ENCODE measurements around the gene OR1Q1. TPM values are rescaled to one million over a fixed set of nuclear protein-coding genes. Genes with fewer than 3 reads are reported as not detected.

Gene OR1Q1
- not detected in 2 replicates for total RNA-seq

GRCh38 chr9:122614362-122614761, at the start of gene OR1Q1:
OR1Q1 (plus strand) TSS chr9:122614738; CDS start chr9:122614738, 0 bp downstream.

DNA sequence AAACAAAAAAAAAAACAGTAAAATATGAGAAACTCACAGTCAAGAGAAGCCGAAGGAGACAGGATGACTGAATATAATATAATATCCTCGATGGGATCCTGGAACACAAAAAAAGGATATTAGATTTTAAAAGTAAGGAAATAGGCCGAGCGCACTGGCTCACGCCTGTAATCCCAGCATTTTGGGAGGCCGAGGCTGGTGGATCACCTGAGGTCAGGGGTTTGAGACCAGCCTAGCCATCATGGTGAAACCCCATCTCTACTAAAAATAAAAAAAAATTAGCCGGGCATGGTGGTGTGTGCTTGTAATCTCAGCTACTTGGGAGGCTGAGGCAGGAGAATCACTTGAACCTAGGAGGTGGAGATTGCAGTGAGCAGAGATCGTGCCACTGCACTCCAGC, 31.3 kb upstream of the OR1Q1 start, which contains the start of gene OR1L8:
OR1L8 (minus strand) TSS at position 101 of the 400 bp plus-strand sequence. CDS start 14,907 bp downstream, outside the sequence.

DNA sequence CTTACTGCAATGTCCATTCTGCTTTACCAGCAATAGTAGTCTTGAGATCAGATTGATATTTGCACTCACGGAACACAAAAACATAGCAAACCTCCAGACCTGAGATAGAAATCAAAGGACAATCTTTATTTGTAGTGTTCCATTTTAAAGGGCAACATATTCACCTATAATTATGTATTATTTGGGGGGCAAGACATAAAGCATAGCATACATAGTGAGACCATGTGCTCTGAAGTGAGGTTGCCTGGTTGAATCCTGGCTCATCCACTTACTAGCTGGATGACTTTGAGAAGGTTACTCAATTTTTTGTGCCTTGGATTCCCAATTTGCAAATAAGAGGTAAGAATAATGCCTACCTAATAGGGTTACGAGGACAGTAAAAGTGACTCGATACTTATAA, 43.0 kb downstream of the OR1Q1 start, which contains the start of gene OR1B1:
OR1B1 (minus strand) TSS at position 101 of the 400 bp plus-strand sequence.

GRCh38 chr9:122661416-122661815, 46.9 kb downstream of the OR1Q1 start, which contains the start of gene OR1L1:
OR1L1 (plus strand) TSS chr9:122661716; CDS start chr9:122661716, 0 bp downstream.

Other genes with a start within 250 kb of the OR1Q1 start
- 2.8 and 7.4 TPM in 2 replicates for gene PTGS1, start 243.7 kb upstream of the OR1Q1 start, total RNA-seq
- gene OR1J1, start 136.8 kb upstream of the OR1Q1 start, total RNA-seq, result not detected in 2 replicates
- gene OR1J2, start 103.9 kb upstream of the OR1Q1 start, total RNA-seq, result 0.26 and 0.32 TPM in 2 replicates
- 0.11 and 0.13 TPM in 2 replicates for gene OR1J4, start 95.6 kb upstream of the OR1Q1 start, total RNA-seq
- not detected in 2 replicates for gene OR1N1, start 87.4 kb upstream of the OR1Q1 start, total RNA-seq
- gene OR1N2, start 61.6 kb upstream of the OR1Q1 start, total RNA-seq, result 0.26 TPM in 1 of 2 replicates, not detected in the other
- 0.11 and 0.13 TPM in 2 replicates for gene OR1L8, start 31.4 kb upstream of the OR1Q1 start, total RNA-seq
- 0.11 and 0.13 TPM in 2 replicates for gene OR1B1, start 42.9 kb downstream of the OR1Q1 start, total RNA-seq
- not detected in 2 replicates for gene OR1L1, start 47.0 kb downstream of the OR1Q1 start, total RNA-seq
- gene OR1L3, start 60.4 kb downstream of the OR1Q1 start, total RNA-seq, result not detected in 2 replicates
- gene OR1L4, start 109.3 kb downstream of the OR1Q1 start, total RNA-seq, result not detected in 2 replicates
- gene OR1L6, start 127.6 kb downstream of the OR1Q1 start, total RNA-seq, result not detected in 2 replicates
- not detected in 2 replicates for gene OR5C1, start 174.2 kb downstream of the OR1Q1 start, total RNA-seq
- not detected in 2 replicates for gene OR1K1, start 185.4 kb downstream of the OR1Q1 start, total RNA-seq
- 37.6 and 39.6 TPM in 2 replicates for gene PDCL, start 213.8 kb downstream of the OR1Q1 start, total RNA-seq

Data from articular chondrocyte of knee joint (primary cell).